ENCODE data around the gene NKX2-1. TPM values are rescaled to one million over a fixed set of nuclear protein-coding genes. Genes with fewer than 3 reads are reported as not detected.
"Not testable (repeated sequence)": the region's sequence is repeated elsewhere in the genome, so short reads cannot be mapped to it uniquely, and the experiment has no call there.

Gene NKX2-1
- total RNA-seq, 2 donors from 2014 or later, result 0.31 to 0.62 TPM

GRCh38 chr14:36553656-36554260 lies 33.7 kb upstream of the NKX2-1 start:
- Histone ChIP-seq H3K27ac (ENCODE audit: low read depth, low read length) (no peak overlapping the region), H3K9ac (ENCODE audit: extremely low read depth, low read length, poor library complexity, severe bottlenecking) (no peak overlapping the region), H3K4me1 (ENCODE audit: control insufficient read depth, insufficient read depth, low read length) (no peaks in the 10 kb centered on the region), H3K4me3 (ENCODE audit: low read length) (no peak overlapping the region), H3K27me3 (ENCODE audit: control insufficient read depth, insufficient read depth, low read length, poor library complexity, severe bottlenecking) (peaks cover 66% of the 10 kb centered on the region), H3K36me3 (ENCODE audit: control insufficient read depth, insufficient read depth, low read length) (no peaks in the 10 kb centered on the region), H3K9me3 (ENCODE audit: control insufficient read depth, low read length) (no peaks in the 10 kb centered on the region)
- 43% methylated on average over 4 of the region's 4 CpGs; no CpG with 5 or more reads in 1 of the 2 experiments for WGBS, 2 experiments (ENCODE audit: insufficient coverage in 1 of 2, insufficient read length in 1 of 2)
- Mint-ChIP-seq H3K27ac (no peak overlapping the region), H3K27me3 (ENCODE audit: insufficient read depth) (peaks cover 28% of the 10 kb centered on the region), H3K9me3 (no peaks in the 10 kb centered on the region), H3K36me3 (ENCODE audit: low read depth) (no peaks in the 10 kb centered on the region), H3K4me1 (peaks cover 3% of the 10 kb centered on the region), H3K4me3 (no peak overlapping the region)
- peak; percentile 54 for DNase-seq
- peak; percentile 82 for TF ChIP-seq CTCF (conservative IDR thresholded peaks at IDR 0.05)

GRCh38 chr14:36550899-36551298 lies 30.9 kb upstream of the NKX2-1 start:
- Histone ChIP-seq H3K9me3 (ENCODE audit: control insufficient read depth, low read length) (no peaks in the 10 kb centered on the region), H3K36me3 (ENCODE audit: control insufficient read depth, insufficient read depth, low read length) (no peaks in the 10 kb centered on the region), H3K27ac (ENCODE audit: low read depth, low read length) (no peak overlapping the region), H3K4me1 (ENCODE audit: control insufficient read depth, insufficient read depth, low read length) (no peaks in the 10 kb centered on the region), H3K4me3 (ENCODE audit: low read length) (no peak overlapping the region), H3K27me3 (ENCODE audit: control insufficient read depth, insufficient read depth, low read length, poor library complexity, severe bottlenecking) (peaks cover 67% of the 10 kb centered on the region), H3K9ac (ENCODE audit: extremely low read depth, low read length, poor library complexity, severe bottlenecking) (no peak overlapping the region)
- 75 to 90% methylated on average over 1 of the region's 1 CpG for WGBS, 2 experiments (ENCODE audit: insufficient coverage in 1 of 2, insufficient read length in 1 of 2)
- Mint-ChIP-seq H3K27me3 (ENCODE audit: insufficient read depth) (peaks cover 17% of the 10 kb centered on the region), H3K27ac (no peak overlapping the region), H3K4me1 (no peaks in the 10 kb centered on the region), H3K36me3 (ENCODE audit: low read depth) (no peaks in the 10 kb centered on the region), H3K9me3 (no peaks in the 10 kb centered on the region), H3K4me3 (no peak overlapping the region)
- DNase-seq, result no peak
- no peak for TF ChIP-seq CTCF (conservative IDR thresholded peaks at IDR 0.05)

GRCh38 chr14:36544280-36544679 lies 24.2 kb upstream of the NKX2-1 start:
- H3K27me3 Mint-ChIP-seq (ENCODE audit: insufficient read depth), result peaks cover 29% of the 10 kb centered on the region
- not testable (repeated sequence) for H3K36me3 ChIP-seq (ENCODE audit: control insufficient read depth, insufficient read depth, low read length); H3K9me3 ChIP-seq (ENCODE audit: control insufficient read depth, low read length); H3K9ac ChIP-seq (ENCODE audit: extremely low read depth, low read length, poor library complexity, severe bottlenecking); H3K4me3 Mint-ChIP-seq; H3K4me3 ChIP-seq (ENCODE audit: low read length); H3K27ac ChIP-seq (ENCODE audit: low read depth, low read length); DNase-seq; H3K4me1 ChIP-seq (ENCODE audit: control insufficient read depth, insufficient read depth, low read length); H3K27ac Mint-ChIP-seq; H3K4me1 Mint-ChIP-seq; H3K36me3 Mint-ChIP-seq (ENCODE audit: low read depth); H3K9me3 Mint-ChIP-seq
- 91 to 98% methylated on average over 15 to 16 of the region's 16 CpGs for WGBS, 2 experiments (ENCODE audit: insufficient coverage in 1 of 2, insufficient read length in 1 of 2)
- peaks cover 63% of the 10 kb centered on the region for H3K27me3 ChIP-seq (ENCODE audit: control insufficient read depth, insufficient read depth, low read length, poor library complexity, severe bottlenecking)

- Histone ChIP-seq H3K9me3 (ENCODE audit: control insufficient read depth, low read length) (no peaks in the 10 kb centered on the region), H3K9ac (ENCODE audit: extremely low read depth, low read length, poor library complexity, severe bottlenecking) (no peak overlapping the region), H3K4me3 (ENCODE audit: low read length) (no peak overlapping the region), H3K36me3 (ENCODE audit: control insufficient read depth, insufficient read depth, low read length) (no peaks in the 10 kb centered on the region), H3K4me1 (ENCODE audit: control insufficient read depth, insufficient read depth, low read length) (no peaks in the 10 kb centered on the region), H3K27ac (ENCODE audit: low read depth, low read length) (no peak overlapping the region), H3K27me3 (ENCODE audit: control insufficient read depth, insufficient read depth, low read length, poor library complexity, severe bottlenecking) (peaks cover 89% of the 10 kb centered on the region)
- H3K27me3 Mint-ChIP-seq (ENCODE audit: insufficient read depth), result peaks cover 73% of the 10 kb centered on the region
- no peak for TF ChIP-seq CTCF (conservative IDR thresholded peaks at IDR 0.05)
- no peak for DNase-seq
- peaks cover 6% of the 10 kb centered on the region for H3K9me3 Mint-ChIP-seq
- 100% methylated on average over 1 of the region's 1 CpG; no CpG with 5 or more reads in 1 of the 2 experiments for WGBS, 2 experiments (ENCODE audit: insufficient coverage in 1 of 2, insufficient read length in 1 of 2)
- no peak overlapping the region for H3K4me3 Mint-ChIP-seq
- no peaks in the 10 kb centered on the region for H3K36me3 Mint-ChIP-seq (ENCODE audit: low read depth)
- H3K4me1 Mint-ChIP-seq, result no peaks in the 10 kb centered on the region
- H3K27ac Mint-ChIP-seq, result no peak overlapping the region
These were observed 18.0 kb upstream of the NKX2-1 start for GRCh38 chr14:36538051-36538450.
